Mesothelial cell of epicardium (in vitro differentiated cells): Measurements from ENCODE around the gene DNAAF8. TPM values are rescaled to one million over a fixed set of nuclear protein-coding genes. Genes with fewer than 3 reads are reported as not detected.

Experiments
- DNase-seq, 2 experiments: peaks; one replicate each; pipeline ENCODE4 v3.0.0; 2021; ENCODE audit warnings: low spot score in 2 of 2; ENCODE audit not compliant: unreplicated experiment in 2 of 2
- H3K27ac Mint-ChIP-seq: 2 replicates; pipeline ENCODE4 v1.8.0; 2021; ENCODE audit warnings: mixed read lengths
- H3K27me3 Mint-ChIP-seq: 2 replicates; pipeline ENCODE4 v1.8.0; 2021; ENCODE audit warnings: low read depth, mixed read lengths
- H3K36me3 Mint-ChIP-seq: 2 replicates; pipeline ENCODE4 v1.8.0; 2021; ENCODE audit warnings: mixed read lengths
- H3K4me1 Mint-ChIP-seq: 2 replicates; pipeline ENCODE4 v1.8.0; 2021; ENCODE audit warnings: mixed read lengths
- H3K4me3 Mint-ChIP-seq: 2 replicates; pipeline ENCODE4 v1.8.0; 2021; ENCODE audit warnings: mild to moderate bottlenecking, moderate library complexity, mixed read lengths
- H3K9me3 Mint-ChIP-seq: 2 replicates; pipeline ENCODE4 v1.8.0; 2021; ENCODE audit warnings: mixed read lengths
- total RNA-seq: library from RNA; stranded (reverse); gene quantifications from 3 replicates; pipeline ENCODE4 v1.2.1, GENCODE V29; 2021
- TF ChIP-seq, protein P1 (sequence below): fragments of 200-600 bp; sonication (generic); IDR thresholded peaks from one replicate; pipeline ENCODE4 v1.5.0; 2021; ENCODE audit warnings: antibody characterized with exemption; ENCODE audit not compliant: unreplicated experiment

DNAAF8 gene
- total RNA-seq, 1 donor from 2014 or later, result 0.45 TPM

DNA sequence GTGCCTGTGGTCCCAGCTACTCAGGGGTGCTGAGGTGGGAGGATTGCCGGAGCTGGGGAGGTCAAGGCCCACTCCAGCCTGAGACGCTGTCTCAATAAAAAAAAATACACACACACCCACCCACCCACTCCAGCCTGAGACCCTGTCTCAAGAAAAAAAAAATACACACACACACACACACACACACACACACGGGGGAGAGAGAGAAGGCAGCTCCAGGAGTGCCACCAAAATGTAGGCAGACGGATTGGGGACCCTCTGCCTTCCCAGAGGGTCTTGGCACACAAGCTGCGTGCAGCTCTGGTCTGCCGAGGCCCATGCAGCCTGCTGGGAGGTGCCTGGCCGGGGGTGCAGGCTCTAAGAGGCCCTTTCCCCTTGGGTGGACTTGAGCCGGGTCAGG, 46.9 kb upstream of the DNAAF8 start:
- H3K27ac Mint-ChIP-seq, result no peak overlapping the region
- H3K9me3 Mint-ChIP-seq, result no peaks in the 10 kb centered on the region
- TF ChIP-seq, protein P1, sequence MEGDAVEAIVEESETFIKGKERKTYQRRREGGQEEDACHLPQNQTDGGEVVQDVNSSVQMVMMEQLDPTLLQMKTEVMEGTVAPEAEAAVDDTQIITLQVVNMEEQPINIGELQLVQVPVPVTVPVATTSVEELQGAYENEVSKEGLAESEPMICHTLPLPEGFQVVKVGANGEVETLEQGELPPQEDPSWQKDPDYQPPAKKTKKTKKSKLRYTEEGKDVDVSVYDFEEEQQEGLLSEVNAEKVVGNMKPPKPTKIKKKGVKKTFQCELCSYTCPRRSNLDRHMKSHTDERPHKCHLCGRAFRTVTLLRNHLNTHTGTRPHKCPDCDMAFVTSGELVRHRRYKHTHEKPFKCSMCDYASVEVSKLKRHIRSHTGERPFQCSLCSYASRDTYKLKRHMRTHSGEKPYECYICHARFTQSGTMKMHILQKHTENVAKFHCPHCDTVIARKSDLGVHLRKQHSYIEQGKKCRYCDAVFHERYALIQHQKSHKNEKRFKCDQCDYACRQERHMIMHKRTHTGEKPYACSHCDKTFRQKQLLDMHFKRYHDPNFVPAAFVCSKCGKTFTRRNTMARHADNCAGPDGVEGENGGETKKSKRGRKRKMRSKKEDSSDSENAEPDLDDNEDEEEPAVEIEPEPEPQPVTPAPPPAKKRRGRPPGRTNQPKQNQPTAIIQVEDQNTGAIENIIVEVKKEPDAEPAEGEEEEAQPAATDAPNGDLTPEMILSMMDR, result no peak
- no peaks in the 10 kb centered on the region for H3K4me1 Mint-ChIP-seq
- peaks cover 7% of the 10 kb centered on the region for H3K36me3 Mint-ChIP-seq
- no peaks in the 10 kb centered on the region for H3K27me3 Mint-ChIP-seq
- DNase-seq, result no peak
- no peak overlapping the region for H3K4me3 Mint-ChIP-seq

GRCh38 chr16:4687946-4688673, 46.2 kb upstream of the DNAAF8 start:
- no peak overlapping the region for H3K4me3 Mint-ChIP-seq
- H3K36me3 Mint-ChIP-seq, result peaks cover 7% of the 10 kb centered on the region
- no peaks in the 10 kb centered on the region for H3K4me1 Mint-ChIP-seq
- no peaks in the 10 kb centered on the region for H3K27me3 Mint-ChIP-seq
- TF ChIP-seq, protein P1, result no peak
- no peak overlapping the region for H3K27ac Mint-ChIP-seq
- DNase-seq, result no peak
- H3K9me3 Mint-ChIP-seq, result no peaks in the 10 kb centered on the region

DNA sequence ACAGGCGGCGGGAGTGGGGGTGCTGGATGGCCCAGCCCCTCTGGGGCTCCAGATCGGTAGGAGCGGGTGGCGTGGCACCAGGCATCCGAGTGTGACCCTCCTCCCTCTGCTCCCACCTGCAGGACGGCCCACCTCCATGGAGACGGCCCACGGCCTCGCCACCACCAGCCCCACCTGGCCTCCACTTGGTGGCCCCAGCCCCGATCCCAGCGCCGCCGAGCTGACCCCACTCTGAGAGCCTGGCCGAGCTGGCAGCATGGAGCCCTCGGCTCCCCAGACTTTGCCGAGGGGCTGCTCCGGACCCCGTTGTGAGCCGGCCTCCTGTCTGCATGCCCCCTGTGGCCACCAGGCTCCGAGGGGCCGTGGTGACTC, 45.7 kb upstream of the DNAAF8 start:
- Mint-ChIP-seq H3K4me1 (no peaks in the 10 kb centered on the region), H3K27ac (no peak overlapping the region), H3K4me3 (no peak overlapping the region), H3K27me3 (no peaks in the 10 kb centered on the region), H3K36me3 (peaks cover 7% of the 10 kb centered on the region), H3K9me3 (no peaks in the 10 kb centered on the region)
- DNase-seq, result no peak
- TF ChIP-seq, protein P1, result no peak

DNA sequence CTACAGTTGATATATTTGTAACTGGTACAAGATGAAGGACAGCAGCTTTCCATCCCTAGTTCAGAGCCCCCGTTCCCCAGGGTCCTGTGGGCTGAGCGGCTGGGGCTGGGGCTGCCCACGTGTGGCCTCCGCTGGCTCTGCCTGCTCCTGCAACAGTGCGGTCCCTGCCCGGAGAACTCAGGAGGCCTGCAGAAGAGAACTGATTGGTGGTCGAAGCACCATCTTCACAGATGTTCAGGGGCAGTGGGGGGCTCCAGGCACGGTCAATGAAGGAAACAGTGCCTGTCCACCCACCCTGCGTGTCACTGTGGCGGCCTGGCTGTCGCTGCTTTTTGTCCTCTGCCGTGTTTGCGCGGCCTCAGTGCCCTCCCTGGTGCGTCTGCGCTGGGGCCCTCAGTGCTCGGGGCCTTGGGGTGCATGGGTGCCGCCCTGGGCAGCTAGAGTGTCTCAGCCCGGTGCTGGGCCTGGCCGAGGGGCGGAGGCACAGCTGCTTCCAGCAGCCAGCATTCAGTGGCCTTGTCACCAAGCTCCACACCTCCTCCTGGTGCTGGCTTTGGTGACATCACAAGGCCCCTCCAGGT, 45.2 kb upstream of the DNAAF8 start:
- H3K27me3 Mint-ChIP-seq, result no peaks in the 10 kb centered on the region
- TF ChIP-seq, protein P1, result no peak
- peaks cover 7% of the 10 kb centered on the region for H3K36me3 Mint-ChIP-seq
- no peak overlapping the region for H3K4me3 Mint-ChIP-seq
- no peak for DNase-seq
- no peak overlapping the region for H3K27ac Mint-ChIP-seq
- no peaks in the 10 kb centered on the region for H3K4me1 Mint-ChIP-seq
- H3K9me3 Mint-ChIP-seq, result no peaks in the 10 kb centered on the region

DNA sequence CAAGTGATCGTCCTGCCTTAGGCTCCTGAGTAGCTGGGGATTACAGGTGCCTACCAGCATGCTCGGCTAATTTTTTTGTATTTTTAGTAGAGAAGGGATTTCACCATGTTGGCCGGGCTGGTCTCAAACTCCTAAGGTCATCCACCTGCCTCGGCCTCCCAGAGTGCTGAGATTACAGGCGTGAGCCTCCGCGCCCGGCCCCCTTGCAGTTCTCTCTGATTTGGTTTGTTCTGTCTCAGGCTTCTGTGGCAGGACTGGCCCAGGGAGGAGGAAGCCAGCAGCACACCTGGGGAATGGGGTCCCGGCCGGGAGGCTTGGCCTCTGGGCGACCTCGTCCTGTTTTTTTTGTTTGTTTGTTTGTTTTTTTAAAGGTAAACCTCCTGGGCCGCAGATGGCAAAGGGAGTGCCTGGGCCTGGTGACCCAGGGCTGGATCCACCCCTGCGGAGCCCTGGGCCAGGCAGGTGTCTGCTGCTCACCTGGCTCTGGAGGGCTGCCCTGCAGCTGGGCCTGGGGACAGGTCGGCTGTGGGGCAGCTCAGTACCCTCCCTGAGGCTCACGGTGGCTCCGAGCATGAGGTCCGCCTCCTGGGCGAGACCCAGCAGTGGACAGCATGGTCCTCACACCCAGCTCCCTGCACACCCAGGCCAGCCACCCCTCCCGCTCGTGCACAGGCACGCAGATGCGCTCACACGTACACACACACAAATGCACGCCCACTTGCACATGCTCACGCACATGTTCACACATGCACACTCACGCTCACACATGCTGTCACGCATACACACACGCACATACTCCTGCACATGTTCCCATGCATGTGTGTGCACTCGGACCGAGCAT, 44.3 kb upstream of the DNAAF8 start:
- Mint-ChIP-seq H3K27me3 (no peaks in the 10 kb centered on the region), H3K36me3 (peaks cover 3% of the 10 kb centered on the region), H3K27ac (no peak overlapping the region), H3K4me3 (no peak overlapping the region), H3K4me1 (peaks cover 3% of the 10 kb centered on the region), H3K9me3 (no peaks in the 10 kb centered on the region)
- DNase-seq, result no peak
- TF ChIP-seq, protein P1, result no peak
